ENCODE measurements around the gene RAPGEF5. TPM values are rescaled to one million over a fixed set of nuclear protein-coding genes. Genes with fewer than 3 reads are reported as not detected.

Gene RAPGEF5
- total and polyA plus RNA-seq, 9 donors: 6.4 to 22.5 (median 10.4) TPM

GRCh38 chr7:22137026-22137425 lies 219.9 kb downstream of the RAPGEF5 start:
- Histone ChIP-seq H3K4me1 (ENCODE audit: insufficient read depth) (no peaks in the 10 kb centered on the region), H3K27me3 (no peaks in the 10 kb centered on the region), H3K9me3 (no peaks in the 10 kb centered on the region), H3K4me3 (no peak overlapping the region), H3K36me3 (no peaks in the 10 kb centered on the region), H3K27ac (no peak overlapping the region)
- intact Hi-C loops (cut with DNase I): no loop called here
- no peak for DNase-seq
- 37 to 56% (median 47%) methylated on average over 2 of the region's 2 CpGs for WGBS, 3 donors
- TF ChIP-seq EP300 (IDR thresholded peaks at IDR 0.05) (no peak), POLR2A (IDR thresholded peaks at IDR 0.05) (no peak), CTCF (IDR thresholded peaks at IDR 0.05) (no peak)

- H3K4me3 ChIP-seq: no peak overlapping the region
- no peak overlapping the region for H3K27ac ChIP-seq
- WGBS, 3 donors: 87 to 93% (median 90%) methylated on average over 4 of the region's 4 CpGs
- H3K36me3 ChIP-seq: no peaks in the 10 kb centered on the region
- no peak for DNase-seq
- H3K27me3 ChIP-seq: no peaks in the 10 kb centered on the region
- TF ChIP-seq POLR2A (IDR thresholded peaks at IDR 0.05) (no peak), CTCF (IDR thresholded peaks at IDR 0.05) (no peak), EP300 (IDR thresholded peaks at IDR 0.05) (no peak)
- no peaks in the 10 kb centered on the region for H3K9me3 ChIP-seq
- H3K4me1 ChIP-seq (ENCODE audit: insufficient read depth): no peaks in the 10 kb centered on the region
- intact Hi-C loops (cut with DNase I): no loop called here
Measured at GRCh38 chr7:22129819-22130580, 227.0 kb downstream of the RAPGEF5 start.

GRCh38 chr7:22129166-22129565 lies 227.8 kb downstream of the RAPGEF5 start:
- H3K9me3 ChIP-seq: no peaks in the 10 kb centered on the region
- no peaks in the 10 kb centered on the region for H3K36me3 ChIP-seq
- WGBS, 3 donors: 60 to 64% (median 60%) methylated on average over 6 of the region's 6 CpGs
- no peaks in the 10 kb centered on the region for H3K27me3 ChIP-seq
- intact Hi-C loops (cut with DNase I): no loop called here
- no peaks in the 10 kb centered on the region for H3K4me1 ChIP-seq (ENCODE audit: insufficient read depth)
- no peak for DNase-seq
- no peak overlapping the region for H3K27ac ChIP-seq
- H3K4me3 ChIP-seq: no peak overlapping the region
- TF ChIP-seq POLR2A (IDR thresholded peaks at IDR 0.05) (no peak), EP300 (IDR thresholded peaks at IDR 0.05) (no peak), CTCF (IDR thresholded peaks at IDR 0.05) (no peak)

GRCh38 chr7:22128528-22128920 lies 228.4 kb downstream of the RAPGEF5 start:
- DNase-seq: no peak
- H3K4me3 ChIP-seq: no peak overlapping the region
- intact Hi-C loops (cut with DNase I): no loop called here
- no peaks in the 10 kb centered on the region for H3K9me3 ChIP-seq
- H3K4me1 ChIP-seq (ENCODE audit: insufficient read depth): no peaks in the 10 kb centered on the region
- H3K27me3 ChIP-seq: no peaks in the 10 kb centered on the region
- TF ChIP-seq POLR2A (IDR thresholded peaks at IDR 0.05) (no peak), CTCF (IDR thresholded peaks at IDR 0.05) (no peak), EP300 (IDR thresholded peaks at IDR 0.05) (no peak)
- 94 to 98% (median 97%) methylated on average over 4 of the region's 4 CpGs for WGBS, 3 donors
- no peaks in the 10 kb centered on the region for H3K36me3 ChIP-seq
- no peak overlapping the region for H3K27ac ChIP-seq
